BE2C (cell line): ENCODE results near the gene SAT1.
"Not testable (repeated sequence)": the region's sequence is repeated elsewhere in the genome, so short reads cannot be mapped to it uniquely, and the experiment has no call there.

Source experiments
- DNase-seq: peaks from one replicate; pipeline ENCODE4 v3.0.0-alpha.2; 2020
- H3K27me3 ChIP-seq: fragments of 250-450 bp; sonication (Bioruptor Pico); 2 replicates; pipeline ENCODE4 v1.5.1; 2020; ENCODE audit warnings: mild to moderate bottlenecking
- H3K36me3 ChIP-seq: fragments of 250-450 bp; sonication (Bioruptor Pico); 2 replicates; pipeline ENCODE4 v1.5.1; 2020; ENCODE audit warnings: mild to moderate bottlenecking
- H3K4me1 ChIP-seq: fragments of 250-450 bp; sonication (Bioruptor Pico); 2 replicates; pipeline ENCODE4 v1.5.1; 2020
- H3K4me3 ChIP-seq: 2 replicates; pipeline ENCODE4 v1.5.1; 2011; ENCODE audit warnings: low read depth, low read length
- H3K9me3 ChIP-seq: fragments of 250-450 bp; sonication (Bioruptor Pico); 2 replicates; pipeline ENCODE4 v1.5.1; 2020
- CTCF ChIP-seq: IDR thresholded peaks from 2 replicates; pipeline ENCODE4 v1.5.1; 2012; ENCODE audit warnings: mild to moderate bottlenecking, low read depth, low read length

Gene SAT1

GRCh38 chrX:23759821-23760220 is 23.2 kb upstream of the SAT1 start:
- no peak for TF ChIP-seq CTCF
- Histone ChIP-seq H3K4me1 (no peaks in the 10 kb centered on the region), H3K4me3 (no peak overlapping the region), H3K9me3 (no peaks in the 10 kb centered on the region), H3K36me3 (no peaks in the 10 kb centered on the region), H3K27me3 (no peaks in the 10 kb centered on the region)
- no peak for DNase-seq

- no peak for DNase-seq
- Histone ChIP-seq H3K4me3 (no peak overlapping the region), H3K36me3 (no peaks in the 10 kb centered on the region), H3K27me3 (no peaks in the 10 kb centered on the region), H3K4me1 (no peaks in the 10 kb centered on the region), H3K9me3 (no peaks in the 10 kb centered on the region)
- no peak for TF ChIP-seq CTCF
These were observed 18.6 kb upstream of the SAT1 start for GRCh38 chrX:23764188-23764984.

GRCh38 chrX:23765449-23765848 is 17.5 kb upstream of the SAT1 start:
- Histone ChIP-seq H3K4me1 (no peaks in the 10 kb centered on the region), H3K27me3 (no peaks in the 10 kb centered on the region), H3K36me3 (no peaks in the 10 kb centered on the region), H3K9me3 (no peaks in the 10 kb centered on the region), H3K4me3 (no peak overlapping the region)
- no peak for TF ChIP-seq CTCF
- DNase-seq = no peak

GRCh38 chrX:23765868-23766267 is 17.1 kb upstream of the SAT1 start:
- H3K4me1 ChIP-seq = no peaks in the 10 kb centered on the region
- no peaks in the 10 kb centered on the region for H3K27me3 ChIP-seq
- no peak for DNase-seq
- no peak overlapping the region for H3K4me3 ChIP-seq
- no peak for TF ChIP-seq CTCF
- no peaks in the 10 kb centered on the region for H3K36me3 ChIP-seq
- no peaks in the 10 kb centered on the region for H3K9me3 ChIP-seq

GRCh38 chrX:23766650-23767551 is 16.1 kb upstream of the SAT1 start:
- Histone ChIP-seq H3K9me3 (no peaks in the 10 kb centered on the region), H3K4me3 (peak overlapping the region; percentile 62), H3K4me1 (no peaks in the 10 kb centered on the region), H3K36me3 (no peaks in the 10 kb centered on the region), H3K27me3 (no peaks in the 10 kb centered on the region)
- TF ChIP-seq CTCF = no peak
- peak; percentile 42 for DNase-seq

- DNase-seq = no peak
- no peaks in the 10 kb centered on the region for H3K4me1 ChIP-seq
- H3K4me3 ChIP-seq = no peak overlapping the region
- no peak for TF ChIP-seq CTCF
- H3K27me3 ChIP-seq = no peaks in the 10 kb centered on the region
- H3K9me3 ChIP-seq = no peaks in the 10 kb centered on the region
- no peaks in the 10 kb centered on the region for H3K36me3 ChIP-seq
These were observed 12.8 kb upstream of the SAT1 start for GRCh38 chrX:23770142-23770541.

- not testable (repeated sequence) for H3K4me3 ChIP-seq, DNase-seq, H3K27me3 ChIP-seq, H3K9me3 ChIP-seq, H3K36me3 ChIP-seq, H3K4me1 ChIP-seq
These were observed 11.9 kb upstream of the SAT1 start for GRCh38 chrX:23771086-23771485.
